Measurements from ENCODE around the gene CDC34. TPM values are rescaled to one million over a fixed set of nuclear protein-coding genes. Genes with fewer than 3 reads are reported as not detected.

CDC34 gene
- total RNA-seq, 1 donor from 2014 or later, result 169 TPM

GRCh38 chr19:533364-534058 lies 2.0 kb downstream of the CDC34 start:
- H3K27me3 ChIP-seq (ENCODE audit: control insufficient read depth, insufficient read depth, low read length), result no peaks in the 10 kb centered on the region
- no peak for TF ChIP-seq CTCF (IDR thresholded peaks at IDR 0.05; ENCODE audit: insufficient read depth, low read length, severe bottlenecking)
- peak overlapping the region; percentile 90 for H3K4me3 ChIP-seq (ENCODE audit: low read depth, low read length)
- H3K36me3 ChIP-seq (ENCODE audit: control insufficient read depth, insufficient read depth, low read length), result peaks cover 16% of the 10 kb centered on the region
- FAIRE-seq, result no peak
- no peak for DNase-seq (ENCODE audit: low read depth)

- H3K27me3 ChIP-seq (ENCODE audit: control insufficient read depth, insufficient read depth, low read length), result no peaks in the 10 kb centered on the region
- no peak for DNase-seq (ENCODE audit: low read depth)
- H3K36me3 ChIP-seq (ENCODE audit: control insufficient read depth, insufficient read depth, low read length), result peaks cover 20% of the 10 kb centered on the region
- no peak for FAIRE-seq
- no peak for TF ChIP-seq CTCF (IDR thresholded peaks at IDR 0.05; ENCODE audit: insufficient read depth, low read length, severe bottlenecking)
- H3K4me3 ChIP-seq (ENCODE audit: low read depth, low read length), result no peak overlapping the region
Measured at GRCh38 chr19:534088-534487, 2.5 kb downstream of the CDC34 start.

GRCh38 chr19:535017-535835 lies 3.7 kb downstream of the CDC34 start:
- Histone ChIP-seq H3K27me3 (ENCODE audit: control insufficient read depth, insufficient read depth, low read length) (no peaks in the 10 kb centered on the region), H3K36me3 (ENCODE audit: control insufficient read depth, insufficient read depth, low read length) (peaks cover 23% of the 10 kb centered on the region), H3K4me3 (ENCODE audit: low read depth, low read length) (no peak overlapping the region)
- no peak for TF ChIP-seq CTCF (IDR thresholded peaks at IDR 0.05; ENCODE audit: insufficient read depth, low read length, severe bottlenecking)
- FAIRE-seq (no peak), DNase-seq (ENCODE audit: low read depth) (peak; percentile 32)

GRCh38 chr19:536031-536880 lies 4.7 kb downstream of the CDC34 start:
- H3K4me3 ChIP-seq (ENCODE audit: low read depth, low read length), result no peak overlapping the region
- FAIRE-seq (no peak), DNase-seq (ENCODE audit: low read depth) (no peak)
- TF ChIP-seq CTCF (IDR thresholded peaks at IDR 0.05; ENCODE audit: insufficient read depth, low read length, severe bottlenecking), result no peak
- H3K36me3 ChIP-seq (ENCODE audit: control insufficient read depth, insufficient read depth, low read length), result peaks cover 23% of the 10 kb centered on the region
- H3K27me3 ChIP-seq (ENCODE audit: control insufficient read depth, insufficient read depth, low read length), result no peaks in the 10 kb centered on the region

GRCh38 chr19:536881-537404 lies 5.4 kb downstream of the CDC34 start:
- H3K36me3 ChIP-seq (ENCODE audit: control insufficient read depth, insufficient read depth, low read length), result peaks cover 25% of the 10 kb centered on the region
- no peak for FAIRE-seq
- no peaks in the 10 kb centered on the region for H3K27me3 ChIP-seq (ENCODE audit: control insufficient read depth, insufficient read depth, low read length)
- no peak overlapping the region for H3K4me3 ChIP-seq (ENCODE audit: low read depth, low read length)
- TF ChIP-seq CTCF (IDR thresholded peaks at IDR 0.05; ENCODE audit: insufficient read depth, low read length, severe bottlenecking), result no peak
- DNase-seq (ENCODE audit: low read depth), result no peak

Data from bronchial epithelial cell (primary cell).